AG20443 (cell line): Measurements from ENCODE around the gene LRIG1.

Experiments used
- DNase-seq: peaks from one replicate; pipeline ENCODE4 v3.0.0; 2012; ENCODE audit warnings: low spot score, mixed read lengths

Gene LRIG1

DNA sequence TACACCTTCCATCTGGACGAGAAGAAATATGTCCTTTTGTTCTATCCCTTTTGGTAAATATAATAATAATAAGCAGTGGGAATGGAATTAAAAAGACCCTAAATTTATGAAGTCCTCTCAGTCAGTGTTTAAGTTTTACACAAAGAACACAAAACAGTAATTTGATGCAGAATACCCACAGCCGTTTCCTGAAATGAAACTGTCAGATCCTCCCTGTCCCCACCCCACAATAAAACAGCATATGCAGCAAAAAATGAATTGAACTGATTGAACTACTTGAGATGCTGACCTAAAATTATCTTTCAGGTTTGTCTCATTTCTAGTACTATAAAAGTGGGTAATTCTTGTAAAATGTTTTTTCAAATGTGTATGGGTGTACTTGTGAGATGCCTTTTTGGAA, 2.2 kb upstream of the LRIG1 start:
- no peak for DNase-seq

DNA sequence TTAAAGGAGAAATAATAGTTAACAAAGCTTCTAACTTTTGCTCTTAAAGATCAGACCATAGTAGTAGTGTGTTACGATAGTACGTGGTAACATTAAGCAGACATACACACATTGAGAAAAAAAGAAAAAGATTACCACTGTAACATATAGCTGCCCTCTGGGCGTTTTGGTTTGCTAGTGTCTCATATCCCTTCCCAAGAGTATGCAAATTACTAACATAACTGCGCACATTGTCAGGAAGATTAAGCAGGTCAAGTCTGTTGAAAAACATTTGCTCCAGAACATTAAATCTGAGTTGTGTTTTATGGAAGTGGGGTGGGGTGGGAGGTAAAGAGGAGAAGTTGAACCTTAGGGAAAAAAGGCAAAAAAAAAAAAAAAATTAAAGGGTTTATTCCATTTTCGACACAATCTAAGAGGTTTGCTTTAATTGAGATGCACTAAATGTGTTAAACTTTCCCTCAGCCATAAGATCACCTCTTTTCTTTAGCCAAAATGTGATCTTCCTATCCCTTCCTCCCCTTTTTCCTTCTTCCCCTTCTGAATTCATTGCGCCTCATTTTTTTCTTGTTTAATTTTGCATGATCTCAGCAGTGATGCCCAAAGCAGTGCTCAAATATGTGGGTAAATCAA, 1.5 kb upstream of the LRIG1 start:
- no peak for DNase-seq

DNA sequence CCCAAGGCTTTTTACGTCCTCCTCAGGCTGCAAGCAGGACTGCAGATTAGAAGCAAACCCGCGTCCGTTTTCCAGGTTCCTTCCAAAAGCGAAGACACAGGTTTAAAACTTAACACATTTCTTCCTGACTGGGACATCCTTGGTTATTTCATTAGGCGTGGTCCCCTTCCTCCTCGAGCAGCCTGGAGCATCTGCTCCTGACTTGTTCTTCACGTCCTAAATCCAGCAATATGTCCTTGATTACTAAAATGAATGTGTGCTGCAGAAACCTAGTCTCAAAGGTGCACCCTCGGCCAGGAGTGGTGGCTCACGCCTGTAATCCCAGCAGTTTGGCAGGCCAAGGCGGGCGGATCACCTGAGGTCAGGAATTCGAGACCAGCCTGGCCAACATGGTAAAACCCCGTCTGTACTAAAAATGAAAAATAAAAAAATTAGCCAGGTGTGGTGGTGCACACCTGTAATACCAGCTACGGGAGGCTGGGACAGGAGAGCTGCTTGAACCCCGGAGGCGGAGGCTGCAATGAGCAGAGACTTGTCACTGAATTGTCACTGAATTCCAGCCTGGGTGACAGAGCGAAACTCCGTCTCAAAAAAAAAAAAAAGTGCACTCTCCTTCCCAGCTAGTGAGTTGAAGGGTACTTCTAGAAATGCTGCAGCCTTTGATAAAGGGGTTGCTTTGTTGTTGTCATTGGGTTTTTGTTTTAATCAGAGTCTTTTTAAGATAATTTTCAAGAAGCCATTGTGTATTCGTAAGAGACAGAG, 842 bp upstream of the LRIG1 start:
- no peak for DNase-seq

DNA sequence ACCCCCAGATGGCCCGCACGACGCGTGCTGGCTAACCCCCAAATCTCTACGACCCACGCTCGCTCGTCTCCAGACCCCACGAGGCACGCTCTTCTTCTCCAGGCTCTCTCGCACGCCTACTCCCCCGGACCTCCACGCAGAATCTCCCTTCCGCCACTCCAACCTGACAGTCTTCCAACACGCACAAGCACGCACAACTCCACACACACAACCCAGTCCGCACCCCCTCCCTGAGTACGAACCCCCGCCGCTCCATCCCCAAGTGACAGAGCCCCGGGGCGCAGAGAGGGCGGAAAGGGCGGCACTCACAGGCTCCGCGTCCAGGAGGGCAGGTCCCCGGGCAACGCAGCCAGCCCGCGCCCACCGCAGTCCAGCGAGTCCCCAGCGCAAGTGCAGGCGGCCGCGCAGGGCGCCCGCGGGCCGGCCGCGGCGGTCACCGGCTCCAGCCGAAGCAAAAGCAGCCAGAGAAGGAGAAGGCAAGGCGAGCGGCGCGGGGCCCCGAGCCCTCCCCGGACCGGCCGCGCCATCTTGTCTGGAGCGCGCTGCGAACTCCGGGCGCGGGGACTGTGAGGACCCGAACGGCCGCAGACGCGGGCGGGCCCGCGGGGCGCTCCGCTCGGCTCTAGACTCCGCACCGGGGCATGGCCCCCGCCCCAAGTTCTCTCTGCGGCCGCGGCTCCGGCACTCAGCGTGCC, 794 bp downstream of the LRIG1 start:
- DNase-seq: peak; percentile 49

DNA sequence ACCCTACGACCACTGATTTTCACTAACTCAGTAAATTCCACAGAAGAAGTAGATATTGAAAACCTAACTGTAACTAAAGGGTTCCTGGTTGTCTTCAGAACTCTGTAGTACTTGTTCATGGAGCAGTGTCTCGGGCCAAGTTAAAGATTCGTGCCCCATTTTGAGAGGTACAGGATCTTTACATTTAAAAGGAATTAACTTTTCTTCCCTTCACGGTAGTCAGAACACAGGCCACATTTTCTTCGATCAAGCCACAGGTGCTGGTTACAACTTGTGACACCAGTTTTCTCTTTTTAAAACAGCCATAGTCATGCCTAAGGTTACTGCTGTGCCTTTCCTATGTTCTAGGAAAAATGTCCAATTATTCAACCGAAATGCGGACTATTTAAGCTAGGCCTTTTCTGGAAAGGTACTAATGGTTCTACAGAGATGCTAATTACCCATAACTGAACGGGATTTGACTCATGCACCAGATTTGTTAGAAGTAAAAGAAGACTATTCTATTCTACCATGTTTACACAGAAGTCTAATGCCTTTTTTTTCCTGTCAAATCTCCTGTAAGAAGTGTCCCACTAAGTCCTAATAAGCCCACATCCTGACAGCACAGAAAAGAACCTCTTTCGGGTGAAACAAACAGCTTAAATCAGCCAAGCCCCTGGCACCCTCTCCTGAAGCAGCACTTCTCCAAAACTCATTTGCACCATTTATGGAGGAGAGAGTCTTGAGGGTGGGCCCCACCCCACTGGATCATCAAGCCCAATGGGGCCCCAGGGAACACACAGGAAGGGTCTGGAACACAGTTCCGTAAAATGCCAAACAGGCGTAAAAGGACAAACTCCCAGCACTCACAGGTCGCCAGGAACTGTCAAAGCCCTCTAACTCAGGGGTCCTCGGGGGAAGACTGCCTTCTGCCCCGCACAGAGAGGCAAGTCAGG, 1.9 kb downstream of the LRIG1 start:
- DNase-seq: no peak

DNA sequence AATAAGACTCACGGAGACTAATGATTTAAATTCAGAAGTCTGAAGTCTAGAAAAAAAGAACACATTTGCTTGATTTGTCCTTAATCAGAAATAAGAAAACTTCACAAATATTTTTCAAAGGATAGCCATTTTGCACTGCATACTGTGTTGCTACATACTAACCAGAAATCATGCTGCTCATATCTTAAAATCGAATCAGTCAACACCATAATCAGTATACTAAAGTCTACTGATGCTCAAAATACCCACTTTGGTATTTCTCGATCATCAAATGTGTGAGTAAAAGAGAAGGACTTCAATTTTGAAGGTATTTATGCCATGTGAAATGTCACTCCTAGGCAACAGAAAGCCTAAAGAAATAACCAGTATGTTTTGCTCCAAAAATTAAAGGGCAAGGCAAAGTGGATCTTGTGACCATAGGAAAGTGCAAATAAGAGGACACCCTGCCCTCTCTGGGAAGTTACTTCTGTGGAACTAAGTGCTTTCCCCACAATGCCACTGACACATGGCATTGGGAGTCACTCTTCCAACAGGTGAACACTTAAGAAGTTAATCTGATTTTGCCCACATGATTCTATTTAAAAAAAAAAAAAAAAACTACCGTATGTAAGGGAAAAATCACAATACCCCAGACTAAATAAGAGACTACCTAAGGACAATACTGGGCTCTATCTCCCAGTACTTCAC, 2.7 kb downstream of the LRIG1 start:
- DNase-seq: no peak

DNA sequence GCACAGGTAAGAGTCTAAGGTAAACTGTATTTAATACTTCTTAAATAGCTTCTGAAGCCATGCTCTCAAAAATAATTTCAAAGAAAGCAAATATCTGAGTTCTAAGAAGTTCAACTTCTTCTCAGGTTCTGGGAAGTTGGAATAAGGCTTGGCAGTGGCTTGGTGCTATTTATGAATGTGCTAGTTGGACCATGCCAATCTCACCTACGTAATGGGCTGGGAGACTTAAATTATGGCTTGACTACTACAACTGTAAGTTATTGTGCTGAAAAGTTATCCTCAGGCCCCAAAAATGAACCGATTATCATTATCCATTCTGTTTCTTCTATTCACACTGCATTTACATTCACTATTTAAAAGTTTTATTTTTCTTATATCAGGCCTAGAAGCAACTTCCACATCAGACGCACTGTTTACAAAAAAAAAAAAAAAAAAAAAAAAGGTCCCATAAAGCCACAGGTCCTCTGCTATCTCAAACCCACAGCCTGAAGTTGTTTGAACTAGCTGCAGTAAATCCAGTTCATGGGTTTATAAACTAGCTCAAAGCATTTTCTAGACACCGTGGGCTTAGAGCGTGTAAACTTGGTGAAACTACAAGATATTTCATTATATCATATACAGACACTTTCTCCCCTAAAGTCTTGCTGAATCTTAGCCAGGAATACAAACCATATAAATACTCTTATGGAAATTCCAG, 3.4 kb downstream of the LRIG1 start:
- DNase-seq: no peak

DNA sequence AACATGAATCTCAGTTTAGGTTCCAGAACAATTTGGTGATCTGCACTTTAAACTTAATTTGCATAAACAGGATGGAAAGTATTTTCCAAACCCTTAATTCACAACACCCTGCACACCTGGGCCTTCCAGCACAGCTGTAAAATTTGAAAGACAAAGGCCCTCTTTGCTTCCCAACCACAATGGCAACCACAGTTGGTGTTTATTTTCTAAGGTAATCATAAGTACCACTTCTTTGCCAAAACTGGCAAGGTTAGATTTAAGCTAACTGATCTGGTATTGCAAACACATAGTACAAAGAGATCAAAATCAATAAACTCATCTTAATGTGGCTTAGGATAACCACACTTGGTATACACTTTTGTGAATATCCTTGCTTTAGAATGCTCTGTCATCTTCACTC, 4.1 kb downstream of the LRIG1 start:
- no peak for DNase-seq

DNA sequence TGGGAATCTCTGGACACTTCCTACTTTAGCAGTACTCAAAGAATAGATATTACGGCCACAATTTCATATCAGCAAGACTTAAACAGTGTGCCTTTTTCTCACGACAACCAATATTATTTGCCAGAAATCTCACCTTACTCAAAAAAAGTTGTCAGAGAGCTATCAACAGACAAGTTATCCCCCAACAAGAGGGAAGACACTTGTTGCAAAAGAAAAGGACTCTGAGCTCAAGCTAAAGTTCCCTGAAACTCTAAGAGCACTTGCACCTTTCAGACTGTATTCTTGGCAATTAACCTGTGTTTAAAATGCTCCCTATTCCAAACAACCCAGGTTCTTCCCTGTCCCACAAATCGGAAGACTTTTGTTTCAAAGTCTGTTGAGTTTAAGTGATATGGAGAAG, 4.5 kb downstream of the LRIG1 start:
- DNase-seq: no peak

DNA sequence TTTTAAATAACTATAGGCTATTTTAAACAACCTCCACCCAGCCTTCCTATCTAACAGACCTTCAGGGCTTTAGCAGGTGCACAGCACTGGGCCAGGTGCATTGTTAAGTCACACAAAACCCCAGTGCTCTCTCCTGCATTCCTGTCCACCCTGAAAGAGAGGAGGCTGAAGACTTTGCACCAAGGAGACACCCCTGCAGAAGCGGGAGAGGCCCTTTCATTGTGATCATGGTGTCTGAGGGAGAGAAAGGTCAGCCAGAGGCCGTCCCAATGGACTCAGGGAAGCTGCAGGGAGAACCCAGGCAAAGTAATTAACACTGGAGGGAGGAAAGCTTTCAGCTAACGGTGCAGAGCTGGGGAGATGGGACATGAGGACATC, 5.2 kb downstream of the LRIG1 start:
- DNase-seq: no peak

DNA sequence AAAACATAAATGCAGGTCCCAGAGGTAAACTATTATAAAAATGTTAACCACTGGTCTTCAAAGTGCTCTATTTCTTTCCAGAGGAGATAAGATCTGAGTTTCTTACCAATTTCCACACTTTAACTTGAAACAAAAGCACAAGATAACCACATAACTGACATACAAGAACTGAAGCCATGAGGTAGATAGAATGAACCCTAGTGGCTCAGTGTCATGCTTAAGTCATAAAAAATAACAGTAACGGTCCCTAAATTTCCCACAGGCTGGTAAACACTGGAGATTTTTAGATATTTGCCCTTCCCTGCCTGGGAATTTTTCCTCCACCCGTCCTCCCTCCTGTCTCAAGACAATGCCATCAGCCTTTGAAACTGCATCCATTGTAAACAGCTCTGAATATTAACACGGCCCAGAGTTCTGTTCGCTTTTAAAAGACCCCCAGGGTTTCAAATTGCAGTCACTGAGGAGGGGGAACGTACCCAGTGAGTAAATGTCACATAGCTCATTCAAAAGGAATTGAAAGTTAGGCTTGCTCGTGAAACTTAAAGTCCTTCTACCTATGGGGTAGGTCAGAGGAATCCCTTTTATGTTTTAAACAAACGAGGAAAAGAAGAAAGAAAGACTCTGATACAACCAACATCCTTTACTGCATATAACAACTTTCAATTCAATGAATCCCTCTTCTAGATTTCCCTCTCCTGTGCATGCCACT, 5.7 kb downstream of the LRIG1 start:
- DNase-seq: no peak

DNA sequence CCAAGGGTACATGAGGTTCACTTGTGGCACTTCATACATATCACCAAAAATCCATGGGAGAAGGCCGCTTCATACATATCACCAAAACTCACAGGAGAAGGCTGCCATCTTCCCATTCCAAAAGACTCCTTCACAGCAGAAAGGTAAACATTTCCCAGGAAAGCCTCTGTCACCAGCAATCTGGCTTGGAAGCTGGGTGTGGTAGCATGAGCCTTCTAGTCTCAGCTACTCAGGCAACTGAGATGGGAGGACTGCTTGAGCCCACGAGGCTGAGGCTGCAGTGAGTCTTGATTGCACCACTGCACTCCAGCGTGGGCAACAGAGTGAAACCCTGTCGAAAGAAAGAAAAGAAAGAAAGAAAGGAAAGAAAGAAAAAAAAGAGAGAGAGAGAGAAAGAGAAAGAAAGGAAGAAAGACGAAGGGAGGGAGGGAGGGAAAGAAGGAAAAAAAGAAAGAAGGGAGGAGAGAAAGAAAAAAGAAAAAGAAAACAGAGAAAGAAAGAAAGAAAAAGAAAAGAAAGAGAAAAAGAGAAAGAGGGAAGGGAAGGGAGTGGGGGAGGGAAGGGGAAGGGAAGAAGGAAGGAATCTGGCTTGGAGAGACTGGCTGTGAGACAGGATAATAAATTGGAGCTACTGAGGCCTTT, 7.2 kb downstream of the LRIG1 start:
- no peak for DNase-seq

DNA sequence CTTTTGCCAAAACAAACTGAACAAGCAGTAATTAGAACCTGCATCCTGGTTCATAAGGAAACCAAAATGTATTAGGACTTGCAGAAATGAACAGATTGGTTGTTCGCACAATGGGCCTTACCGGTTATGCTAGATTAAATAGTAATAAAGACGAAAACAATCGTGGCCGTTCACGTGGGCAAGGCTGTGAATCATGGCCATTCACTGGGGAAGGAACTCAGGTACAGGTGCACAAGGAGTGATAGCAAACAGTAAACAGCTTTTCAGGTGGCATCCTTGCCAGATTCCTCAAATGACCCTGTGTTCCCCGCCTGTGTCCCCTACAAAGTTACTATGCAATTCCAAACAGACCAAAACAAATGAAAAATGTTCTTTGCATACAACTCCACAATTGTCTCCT, 8.2 kb downstream of the LRIG1 start:
- no peak for DNase-seq

DNA sequence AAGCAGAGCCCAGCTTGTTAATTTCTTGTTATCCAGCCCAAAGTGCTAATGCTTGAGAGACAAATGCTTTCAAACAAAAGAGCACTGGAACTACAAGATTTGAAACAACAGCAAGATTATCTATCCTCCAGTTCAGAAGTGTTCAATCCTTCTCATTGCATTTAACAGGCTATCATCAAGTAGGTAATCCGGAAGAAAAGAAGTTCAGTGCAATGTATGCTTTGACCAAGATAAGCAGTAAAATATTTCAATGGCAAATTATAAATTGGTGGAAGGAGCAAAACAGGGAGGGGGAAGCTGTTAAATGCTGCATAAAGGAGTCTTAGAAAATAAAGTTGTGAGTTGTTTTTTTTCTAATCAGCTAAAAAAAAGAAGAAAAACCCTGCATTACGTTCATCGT, 8.8 kb downstream of the LRIG1 start:
- no peak for DNase-seq

DNA sequence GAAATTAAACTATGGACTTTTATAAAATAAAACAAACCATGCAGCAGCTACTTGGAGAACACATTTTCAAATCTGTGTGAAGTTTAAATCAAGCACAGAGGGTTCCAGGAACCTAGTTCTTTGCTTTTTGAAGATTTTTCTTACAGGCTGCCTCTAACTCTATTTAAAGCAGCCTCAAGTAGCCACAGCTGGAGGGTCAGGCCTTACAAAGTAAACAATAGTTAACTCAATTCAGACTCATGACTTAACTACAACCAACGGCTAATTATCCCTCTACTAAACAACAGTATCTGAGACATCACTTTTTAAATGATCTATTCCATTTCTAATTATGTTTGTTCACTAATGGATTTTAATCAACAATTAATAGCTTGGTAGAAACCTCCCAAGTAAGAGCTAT, 9.8 kb downstream of the LRIG1 start:
- no peak for DNase-seq

DNA sequence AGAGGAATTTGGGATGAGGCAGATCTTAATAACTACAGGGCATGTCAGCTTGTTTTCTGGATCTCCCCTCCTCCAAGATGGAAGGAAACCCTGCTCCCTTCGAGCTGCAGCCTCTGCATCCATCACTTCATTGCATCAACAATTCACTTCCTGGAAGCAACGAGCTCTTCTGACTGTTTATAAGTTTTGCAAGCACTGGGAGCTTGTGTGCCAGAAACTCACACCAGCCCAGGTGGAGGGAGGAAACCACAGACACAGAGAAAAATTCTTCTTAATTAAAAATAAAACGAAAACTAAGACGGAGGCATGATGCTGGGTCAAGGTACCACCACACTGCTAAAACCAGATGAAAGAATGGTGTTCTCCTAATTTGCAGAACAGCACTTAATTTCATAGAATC, 10.6 kb downstream of the LRIG1 start:
- DNase-seq: no peak

DNA sequence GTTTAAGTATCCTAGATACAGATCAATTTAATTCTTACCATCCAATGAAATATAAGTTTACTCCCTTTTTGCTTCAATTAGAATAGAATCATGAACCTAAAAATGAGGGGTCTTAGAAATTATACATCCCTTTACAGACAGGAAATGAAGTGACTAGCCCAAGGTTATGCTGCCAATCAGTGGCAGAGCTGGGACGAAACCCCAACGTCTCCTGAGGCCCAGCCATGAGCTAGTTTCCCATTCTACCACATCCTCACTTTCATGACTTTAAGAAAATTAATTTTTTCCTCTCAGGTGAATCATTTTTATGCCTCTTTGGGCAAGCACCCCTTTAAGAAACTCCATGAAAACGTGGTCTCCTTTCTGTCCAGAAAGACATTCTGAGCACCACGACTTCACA, 11.2 kb downstream of the LRIG1 start:
- DNase-seq: no peak

DNA sequence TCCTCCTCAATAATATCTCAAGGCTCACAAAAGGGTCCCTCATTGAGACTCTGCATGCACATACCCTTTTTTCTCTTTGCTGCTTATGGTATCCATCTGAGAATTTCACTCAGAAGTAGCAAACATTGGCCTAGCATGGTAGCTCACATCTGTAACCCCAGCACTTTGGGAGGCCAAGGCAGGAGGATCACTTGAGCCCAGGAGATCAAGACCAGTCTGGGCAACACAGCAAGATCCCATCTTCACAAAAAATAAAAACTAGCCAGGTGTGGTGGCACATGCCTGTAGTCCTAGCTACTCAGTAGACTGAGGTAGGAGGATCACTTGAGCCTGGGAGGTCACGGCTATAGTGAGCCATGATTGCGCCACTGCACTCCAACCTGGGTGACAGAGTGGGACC, 11.7 kb downstream of the LRIG1 start:
- no peak for DNase-seq

DNA sequence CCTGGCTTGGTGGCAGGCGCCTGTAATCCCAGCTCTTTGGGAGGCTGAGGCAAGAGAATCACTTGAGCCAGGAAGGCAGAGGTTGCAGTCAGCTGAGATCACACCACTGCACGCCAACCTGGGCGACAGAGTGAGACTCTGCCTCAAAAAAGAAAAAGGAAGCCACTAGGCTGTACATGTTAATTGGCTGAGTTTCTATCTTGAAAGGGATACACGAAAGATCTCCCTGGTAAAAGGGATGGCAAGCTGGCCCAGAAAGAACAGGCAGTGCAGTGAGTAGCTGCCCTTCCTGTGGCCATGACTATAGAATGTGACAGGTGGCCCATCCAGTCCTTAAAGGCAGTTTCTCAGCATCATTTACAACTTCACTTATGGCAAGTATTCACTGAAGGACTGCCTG, 12.3 kb downstream of the LRIG1 start:
- no peak for DNase-seq

DNA sequence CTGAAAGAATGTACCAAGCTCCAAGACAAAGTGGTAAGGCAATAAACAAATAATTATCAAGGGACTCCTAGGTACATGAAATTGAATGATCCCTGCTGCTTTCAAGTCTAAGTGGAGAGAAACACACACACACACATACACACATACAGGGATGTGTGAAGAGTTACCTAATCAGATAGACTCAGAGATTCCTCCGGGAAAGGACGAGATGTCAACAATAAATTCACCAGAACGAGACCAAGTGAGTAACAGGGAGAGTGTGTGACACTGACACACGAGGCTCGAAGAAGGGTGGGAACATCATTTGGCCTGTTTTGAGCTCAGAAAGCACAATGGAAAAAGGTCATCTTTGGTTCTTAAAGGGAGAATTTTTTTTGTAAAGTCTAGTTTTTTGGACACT, 13.4 kb downstream of the LRIG1 start:
- DNase-seq: peak; percentile 26
